ENCODE results near the gene SMARCAL1. TPM values are rescaled to one million over a fixed set of nuclear protein-coding genes. Genes with fewer than 3 reads are reported as not detected.

Gene SMARCAL1
- total RNA-seq, 1 donor from 2014 or later: 23.5 TPM

- no peak for TF ChIP-seq CTCF (conservative IDR thresholded peaks at IDR 0.05; ENCODE audit: low read depth, low read length)
- no peak overlapping the region for H3K4me3 ChIP-seq (ENCODE audit: low read depth, low read length)
- no peak for DNase-seq (ENCODE audit: low read depth)
Measured at GRCh38 chr2:216526939-216527338, 114.7 kb downstream of the SMARCAL1 start.

GRCh38 chr2:216527600-216527999 lies 115.3 kb downstream of the SMARCAL1 start:
- H3K4me3 ChIP-seq (ENCODE audit: low read depth, low read length): no peak overlapping the region
- no peak for TF ChIP-seq CTCF (conservative IDR thresholded peaks at IDR 0.05; ENCODE audit: low read depth, low read length)
- no peak for DNase-seq (ENCODE audit: low read depth)

GRCh38 chr2:216532562-216532961 lies 120.3 kb downstream of the SMARCAL1 start:
- no peak for DNase-seq (ENCODE audit: low read depth)
- TF ChIP-seq CTCF (conservative IDR thresholded peaks at IDR 0.05; ENCODE audit: low read depth, low read length): no peak
- H3K4me3 ChIP-seq (ENCODE audit: low read depth, low read length): no peak overlapping the region

Other genes with a start within 250 kb of the SMARCAL1 start
- 4.2 and 6.9 TPM in 2 replicates for gene MARCHF4, start 40.0 kb upstream of the SMARCAL1 start, total RNA-seq
- 1,752 and 2,984 TPM in 2 replicates for gene RPL37A, start 86.4 kb downstream of the SMARCAL1 start, total RNA-seq
- gene IGFBP2, start 220.9 kb downstream of the SMARCAL1 start, total RNA-seq: 409 and 423 TPM in 2 replicates